Activated T-cell treated with anti-CD3 and anti-CD28 coated beads for 24 hours (primary cell): Measurements from ENCODE around the gene EVX2.
A peak's percentile ranks its signal among the peaks of the same experiment; 100 is the strongest.

Experiments used
- DNase-seq: peaks from one replicate; pipeline ENCODE4 v3.0.0-alpha.2; 2020; ENCODE audit warnings: low read depth

Gene EVX2

GRCh38 chr2:176107731-176108181, 24.0 kb upstream of the EVX2 start:
- DNase-seq = no peak

GRCh38 chr2:176106581-176107539, 23.1 kb upstream of the EVX2 start, which contains the start of gene HOXD11:
TSS of gene HOXD11 (plus strand) at chr2:176107280. CDS start at chr2:176107356, 76 bp downstream.
- DNase-seq = no peak

GRCh38 chr2:176105730-176106580, 22.2 kb upstream of the EVX2 start:
- DNase-seq = no peak

- DNase-seq = no peak
These were observed 21.4 kb upstream of the EVX2 start for GRCh38 chr2:176105078-176105729.

GRCh38 chr2:176104316-176105077, 20.7 kb upstream of the EVX2 start:
- DNase-seq = no peak

GRCh38 chr2:176103742-176104315, 20.1 kb upstream of the EVX2 start:
- DNase-seq = no peak

GRCh38 chr2:176103194-176103593, 19.4 kb upstream of the EVX2 start:
- DNase-seq = no peak

- DNase-seq = no peak
These were observed 18.6 kb upstream of the EVX2 start for GRCh38 chr2:176102309-176102866.

GRCh38 chr2:176101842-176102241, 18.1 kb upstream of the EVX2 start:
- no peak for DNase-seq

GRCh38 chr2:176101216-176101830, 17.6 kb upstream of the EVX2 start:
- no peak for DNase-seq

GRCh38 chr2:176100547-176101140, 16.9 kb upstream of the EVX2 start:
- no peak for DNase-seq

- no peak for DNase-seq
These were observed 16.2 kb upstream of the EVX2 start, which contains the start of gene HOXD12 for GRCh38 chr2:176099728-176100546. TSS of gene HOXD12 (plus strand) at chr2:176099795. CDS start at chr2:176099802, 7 bp downstream.

GRCh38 chr2:176099159-176099727, 15.5 kb upstream of the EVX2 start:
- no peak for DNase-seq

- DNase-seq = no peak
These were observed 14.8 kb upstream of the EVX2 start for GRCh38 chr2:176098366-176099158.

- no peak for DNase-seq
These were observed 14.1 kb upstream of the EVX2 start for GRCh38 chr2:176097820-176098365.

- DNase-seq = peak; percentile 40
These were observed 13.4 kb upstream of the EVX2 start for GRCh38 chr2:176096986-176097819.
